OCI-LY7 (cell line): ENCODE data around the gene CPNE7. TPM values are rescaled to one million over a fixed set of nuclear protein-coding genes. Genes with fewer than 3 reads are reported as not detected.

Experiments
- BruUV-seq: library from RNA; stranded (reverse); fragments of 400-500 nt; replicated peaks from 2 replicates; lab custom pipeline; 2021; lab: Mats Ljungman, UMichigan
- CTCF ChIA-PET: fragments of 300-600 bp; sonication (Branson Sonifier 250); formaldehyde crosslinking; loops from one replicate; lab custom pipeline; 2022; ENCODE audit warnings: antibody characterized with exemption; ENCODE audit not compliant: unreplicated experiment; lab: Charles Lee
- POLR2A ChIA-PET: fragments of 300-600 bp; sonication (Branson Sonifier 250); formaldehyde crosslinking; loops from one replicate; lab custom pipeline; 2022; ENCODE audit warnings: antibody characterized with exemption; lab: Charles Lee
- DNase-seq: peaks from one replicate; pipeline ENCODE4 v3.0.0-alpha.2; 2015; ENCODE audit warnings: low spot score
- H2AFZ ChIP-seq: fragments of 200-600 bp; sonication (generic), shearing (Covaris generic); 2 replicates; pipeline ENCODE4 v1.6.1; 2014; ENCODE audit warnings: mild to moderate bottlenecking, antibody characterized with exemption, low read length, moderate library complexity
- H3K27ac ChIP-seq: fragments of 200-600 bp; sonication (generic); 2 replicates; pipeline ENCODE4 v1.5.1; 2014; ENCODE audit warnings: mixed run types, low read depth, mild to moderate bottlenecking, moderate library complexity, low read length, inconsistent platforms; ENCODE audit not compliant: poor library complexity, severe bottlenecking
- H3K36me3 ChIP-seq: fragments of 200-600 bp; sonication (generic); 2 replicates; pipeline ENCODE4 v1.6.1; 2014; ENCODE audit warnings: mild to moderate bottlenecking, antibody characterized with exemption, low read length, moderate library complexity, mixed read lengths; ENCODE audit not compliant: insufficient read depth
- H3K4me1 ChIP-seq: fragments of 200-600 bp; sonication (generic); 2 replicates; pipeline ENCODE4 v1.5.1; 2014; ENCODE audit warnings: mild to moderate bottlenecking, low read length; ENCODE audit not compliant: insufficient read depth, poor library complexity, severe bottlenecking
- H3K4me2 ChIP-seq: fragments of 200-600 bp; sonication (generic); 2 replicates; pipeline ENCODE4 v1.6.1; 2014; ENCODE audit warnings: mild to moderate bottlenecking, low read length
- H3K4me3 ChIP-seq: fragments of 200-600 bp; sonication (generic); 2 replicates; pipeline ENCODE4 v1.5.1; 2014; ENCODE audit warnings: mild to moderate bottlenecking, low read depth, low read length; ENCODE audit not compliant: poor library complexity, severe bottlenecking
- H3K79me2 ChIP-seq: fragments of 200-600 bp; sonication (generic); 2 replicates; pipeline ENCODE4 v1.6.1; 2016; ENCODE audit warnings: low read depth, mild to moderate bottlenecking, low read length, moderate library complexity, mixed read lengths; ENCODE audit not compliant: insufficient read depth
- H3K9me2 ChIP-seq: fragments of 200-600 bp; sonication (generic); 2 replicates; pipeline ENCODE4 v1.6.1; 2016; ENCODE audit warnings: mild to moderate bottlenecking, low read length, mixed read lengths; ENCODE audit not compliant: insufficient read depth
- H3K9me3 ChIP-seq: fragments of 200-600 bp; sonication (generic); 2 replicates; pipeline ENCODE4 v1.6.1; 2014; ENCODE audit warnings: mild to moderate bottlenecking, mixed run types, low read length, mixed read lengths
- H4K20me1 ChIP-seq: fragments of 200-600 bp; sonication (generic); 2 replicates; pipeline ENCODE4 v1.6.1; 2014; ENCODE audit warnings: mild to moderate bottlenecking, antibody characterized with exemption, low read length, moderate library complexity, mixed read lengths; ENCODE audit not compliant: insufficient read depth
- CTCF ChIP-seq: fragments of 200-600 bp; sonication (generic); conservative IDR thresholded peaks from 2 replicates; pipeline ENCODE4 v1.5.1; 2014; ENCODE audit warnings: mild to moderate bottlenecking, antibody characterized with exemption, low read length, moderate library complexity, mixed read lengths
- EZH2phosphoT487 ChIP-seq: fragments of 200-600 bp; sonication (generic); IDR thresholded peaks from 2 replicates; pipeline ENCODE4 v1.6.1; 2018; ENCODE audit warnings: low read depth, borderline replicate concordance, mild to moderate bottlenecking, mixed run types, antibody characterized with exemption, low read length, moderate library complexity, mixed read lengths
- intact Hi-C: fragments of 100-400 bp; cut with micrococcal nuclease; formaldehyde crosslinking; loops from one replicate; pipeline ENCODE4 v1.10.0; 2022; ENCODE audit not compliant: unreplicated experiment
- total RNA-seq, 2 experiments: library from RNA; depleted of rRNA in 1 of 2; stranded (reverse); fragments of >200 nt in 1 of 2; shearing (Covaris generic) in 1 of 2; gene quantifications; 2 replicates each; pipeline ENCODE4 v1.2.3, GENCODE V29; 2014 to 2022

Gene CPNE7
- total RNA-seq, 2 experiments from 2014 or later, result not detected

- Histone ChIP-seq H3K36me3 (peaks cover 61% of the 10 kb centered on the region), H3K27ac (no peak overlapping the region), H3K9me3 (no peaks in the 10 kb centered on the region), H3K79me2 (no peaks in the 10 kb centered on the region), H3K4me1 (peaks cover 12% of the 10 kb centered on the region), H3K9me2 (no peaks in the 10 kb centered on the region), H3K4me2 (no peak overlapping the region), H4K20me1 (no peaks in the 10 kb centered on the region), H2AFZ (no peak overlapping the region), H3K4me3 (no peak overlapping the region)
- TF ChIP-seq EZH2phosphoT487 (no peak), CTCF (no peak)
- POLR2A ChIA-PET, result no interaction called here
- BruUV-seq, result no TSS peak
- no peak for DNase-seq
- intact Hi-C loops, result no loop called here
- CTCF ChIA-PET, result no interaction called here
These were observed 38.0 kb upstream of the CPNE7 start for GRCh38 chr16:89537549-89537925.

- Histone ChIP-seq H4K20me1 (no peaks in the 10 kb centered on the region), H3K79me2 (no peaks in the 10 kb centered on the region), H2AFZ (no peak overlapping the region), H3K9me3 (no peaks in the 10 kb centered on the region), H3K4me2 (no peak overlapping the region), H3K9me2 (no peaks in the 10 kb centered on the region), H3K27ac (no peak overlapping the region), H3K4me3 (no peak overlapping the region), H3K36me3 (peaks cover 57% of the 10 kb centered on the region), H3K4me1 (peaks cover 12% of the 10 kb centered on the region)
- ChIA-PET POLR2A (no interaction called here), CTCF (no interaction called here)
- no peak for DNase-seq
- TF ChIP-seq CTCF (no peak), EZH2phosphoT487 (no peak)
- intact Hi-C loops, result no loop called here
- BruUV-seq, result no TSS peak
These were observed 37.3 kb upstream of the CPNE7 start for GRCh38 chr16:89538286-89538685.

- no peaks in the 10 kb centered on the region for H3K4me1 ChIP-seq
- no peaks in the 10 kb centered on the region for H3K9me2 ChIP-seq
- H3K9me3 ChIP-seq, result no peaks in the 10 kb centered on the region
- ChIA-PET CTCF (no interaction called here), POLR2A (no interaction called here)
- no peak for DNase-seq
- no TSS peak for BruUV-seq
- H3K79me2 ChIP-seq, result no peaks in the 10 kb centered on the region
- intact Hi-C loops, result no loop called here
- H3K4me3 ChIP-seq, result no peak overlapping the region
- no peak overlapping the region for H3K27ac ChIP-seq
- TF ChIP-seq CTCF (no peak), EZH2phosphoT487 (no peak)
- H2AFZ ChIP-seq, result no peak overlapping the region
- H4K20me1 ChIP-seq, result no peaks in the 10 kb centered on the region
- H3K36me3 ChIP-seq, result peaks cover 34% of the 10 kb centered on the region
- H3K4me2 ChIP-seq, result no peak overlapping the region
These were observed 35.0 kb upstream of the CPNE7 start for GRCh38 chr16:89540557-89540956.
